IPS-18c (cell line): Measurements from ENCODE around the gene CDC42EP3.

Experiments
- H3K4me3 ChIP-seq: 2 replicates; pipeline ENCODE4 v1.7.0; 2013; ENCODE audit warnings: low read depth, mild to moderate bottlenecking, low read length, moderate library complexity; ENCODE audit not compliant: insufficient read depth
- H3K9me3 ChIP-seq: one replicate; pipeline ENCODE4 v1.6.1; 2013; ENCODE audit warnings: mild to moderate bottlenecking, low read length, moderate library complexity; ENCODE audit not compliant: control insufficient read depth, insufficient read depth

The CDC42EP3 gene

DNA sequence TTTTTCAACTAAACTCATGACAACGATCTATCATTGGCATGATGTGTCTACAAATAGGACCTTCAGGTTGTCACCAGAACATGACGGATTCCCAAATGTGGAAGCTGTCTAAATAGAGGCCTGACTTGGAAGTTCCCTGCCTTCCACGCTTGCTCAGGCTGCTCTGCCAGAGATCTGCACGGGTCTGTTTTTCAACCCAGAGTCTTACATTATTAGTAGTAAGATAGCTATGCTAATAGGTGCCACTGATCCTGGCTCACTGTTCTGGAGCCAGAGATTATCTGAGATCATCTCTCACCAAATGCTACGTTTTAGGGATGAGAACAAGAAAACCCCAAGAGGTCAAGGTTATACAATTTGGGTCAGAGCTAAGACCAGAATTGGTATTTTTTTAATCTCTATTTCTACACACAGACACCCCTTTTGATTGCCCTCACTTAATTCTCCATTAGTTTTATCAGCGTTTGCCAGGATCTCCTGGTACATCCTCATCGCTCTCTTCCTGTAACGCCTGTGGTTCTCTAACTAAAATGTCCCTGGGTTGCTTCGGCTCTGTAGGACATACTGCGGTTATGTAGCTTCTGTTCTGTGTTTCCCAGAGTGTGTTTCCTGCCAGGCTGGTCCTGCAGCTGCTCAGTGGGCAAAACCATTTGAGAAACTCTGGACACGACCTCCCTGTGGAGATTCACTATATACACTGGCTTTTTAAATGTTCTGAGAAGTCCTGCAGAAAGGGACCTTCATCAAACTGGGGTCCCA lies 5.7 kb downstream of the CDC42EP3 start:
- peaks cover 2% of the 10 kb centered on the region for H3K9me3 ChIP-seq
- H3K4me3 ChIP-seq, result no peak overlapping the region

DNA sequence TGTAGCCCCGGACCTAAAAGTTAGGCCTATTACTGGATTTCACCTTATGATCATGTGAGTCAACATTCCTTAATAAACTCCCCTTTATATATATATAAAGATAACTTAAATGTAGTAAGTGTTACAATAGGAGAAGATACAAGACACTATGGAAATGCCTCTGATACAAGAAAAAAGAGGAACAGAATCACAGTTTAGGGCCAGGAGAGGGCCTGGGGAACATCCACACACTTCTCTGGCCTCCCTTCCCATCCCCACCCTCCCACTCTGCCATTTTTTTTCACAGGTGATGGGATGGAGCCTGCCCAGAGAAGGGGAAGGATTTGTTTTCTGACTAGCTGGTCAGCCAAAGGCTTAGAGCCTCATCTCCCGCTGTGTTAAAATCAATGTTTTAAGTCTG lies 6.4 kb downstream of the CDC42EP3 start:
- Histone ChIP-seq H3K4me3 (no peak overlapping the region), H3K9me3 (peaks cover 2% of the 10 kb centered on the region)

DNA sequence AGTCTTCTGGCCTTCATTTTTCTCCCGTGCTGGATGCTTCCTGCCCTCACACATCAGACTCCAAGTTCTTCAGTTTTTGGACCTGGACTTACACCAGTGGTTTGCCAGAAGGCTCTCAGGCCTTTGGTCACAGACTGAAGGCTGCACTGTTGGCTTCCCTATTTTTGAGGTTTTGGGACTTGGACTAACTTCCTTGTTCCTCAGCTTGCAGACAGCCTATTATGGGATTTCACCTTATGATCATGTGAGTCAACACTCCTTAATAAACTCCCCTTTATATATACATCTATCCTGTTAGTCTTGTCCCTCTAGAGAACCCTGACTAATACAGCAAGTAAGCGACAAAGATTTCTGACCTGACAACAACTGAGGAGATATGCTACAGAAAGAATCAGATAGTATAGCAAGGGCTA lies 7.2 kb downstream of the CDC42EP3 start:
- no peak overlapping the region for H3K4me3 ChIP-seq
- peaks cover 2% of the 10 kb centered on the region for H3K9me3 ChIP-seq

DNA sequence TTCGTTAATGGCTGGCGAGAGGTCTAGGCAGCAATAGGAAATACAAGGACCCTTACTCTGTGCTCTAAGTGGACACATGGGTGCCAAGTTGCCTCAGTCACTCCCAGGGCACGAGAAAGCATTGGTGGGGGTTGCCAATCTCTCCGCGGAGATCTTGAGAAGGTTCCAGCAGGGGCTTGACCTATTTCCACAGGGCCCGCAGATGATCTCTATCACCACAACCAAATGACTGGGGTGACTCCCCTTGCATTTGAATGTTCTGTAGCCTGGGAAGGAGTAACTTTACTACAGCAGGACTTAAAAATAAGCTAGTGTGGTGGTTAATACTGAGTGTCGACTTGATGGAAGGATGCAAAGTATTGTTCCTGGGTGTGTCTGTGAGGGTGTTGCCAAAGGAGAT lies 8.1 kb downstream of the CDC42EP3 start:
- Histone ChIP-seq H3K9me3 (peaks cover 2% of the 10 kb centered on the region), H3K4me3 (no peak overlapping the region)

DNA sequence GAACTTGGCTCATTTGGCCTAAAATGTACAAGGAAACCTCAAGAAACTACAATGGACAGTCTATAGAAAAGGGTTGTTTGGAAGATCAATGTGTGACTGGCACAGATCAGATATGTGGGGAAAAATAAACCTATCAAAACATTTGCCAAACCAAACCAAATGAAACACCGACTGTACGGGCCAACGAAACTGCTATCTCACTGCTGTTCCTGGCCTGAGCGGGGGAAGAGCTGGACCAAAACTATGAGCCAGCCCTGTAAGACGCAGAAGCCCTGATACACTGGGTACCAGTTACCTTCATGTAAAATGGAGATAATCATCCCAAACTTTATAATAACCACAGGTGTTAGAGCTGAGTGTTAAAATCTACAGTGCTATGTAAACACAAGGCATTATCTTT lies 11.7 kb downstream of the CDC42EP3 start:
- Histone ChIP-seq H3K4me3 (no peak overlapping the region), H3K9me3 (no peaks in the 10 kb centered on the region)

DNA sequence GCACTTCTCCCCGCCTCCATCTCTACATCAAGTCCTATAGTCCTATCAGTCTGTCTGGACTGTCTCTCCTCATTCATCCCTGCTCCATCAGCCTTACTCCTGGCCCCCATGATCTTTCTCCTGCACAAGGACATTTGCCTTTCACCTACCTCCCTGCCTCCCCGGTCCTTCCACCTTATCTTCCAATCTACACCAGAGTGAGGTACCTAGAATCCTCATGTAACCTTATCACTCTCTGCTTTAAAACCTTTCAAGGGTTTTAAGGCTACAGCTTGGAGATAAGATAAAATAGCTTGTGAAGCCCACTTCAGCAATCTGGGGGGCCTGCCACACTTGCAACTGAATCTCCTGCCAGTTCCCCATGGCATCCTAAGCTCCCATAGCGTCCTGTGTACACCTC lies 12.8 kb downstream of the CDC42EP3 start:
- Histone ChIP-seq H3K4me3 (no peak overlapping the region), H3K9me3 (no peaks in the 10 kb centered on the region)

DNA sequence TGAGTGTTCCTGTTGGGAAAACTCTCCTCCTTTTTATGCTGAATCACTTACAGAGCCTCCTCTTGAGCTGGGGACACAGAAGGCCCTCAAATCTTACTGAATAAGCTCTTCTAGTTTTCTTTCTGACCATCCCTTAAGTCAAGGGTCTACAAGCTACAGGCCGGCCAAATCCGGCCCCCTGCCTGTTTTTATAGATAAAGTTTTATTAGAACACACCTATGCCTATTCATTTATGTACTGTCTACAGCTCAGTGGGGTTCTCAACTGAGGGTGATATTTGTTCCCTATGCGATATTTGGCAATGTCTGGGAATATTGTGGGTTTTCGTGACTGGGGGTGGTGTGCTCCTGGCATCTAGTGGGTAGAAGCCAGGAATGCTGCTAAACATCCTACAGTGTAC lies 14.0 kb downstream of the CDC42EP3 start:
- H3K4me3 ChIP-seq, result no peak overlapping the region
- no peaks in the 10 kb centered on the region for H3K9me3 ChIP-seq

DNA sequence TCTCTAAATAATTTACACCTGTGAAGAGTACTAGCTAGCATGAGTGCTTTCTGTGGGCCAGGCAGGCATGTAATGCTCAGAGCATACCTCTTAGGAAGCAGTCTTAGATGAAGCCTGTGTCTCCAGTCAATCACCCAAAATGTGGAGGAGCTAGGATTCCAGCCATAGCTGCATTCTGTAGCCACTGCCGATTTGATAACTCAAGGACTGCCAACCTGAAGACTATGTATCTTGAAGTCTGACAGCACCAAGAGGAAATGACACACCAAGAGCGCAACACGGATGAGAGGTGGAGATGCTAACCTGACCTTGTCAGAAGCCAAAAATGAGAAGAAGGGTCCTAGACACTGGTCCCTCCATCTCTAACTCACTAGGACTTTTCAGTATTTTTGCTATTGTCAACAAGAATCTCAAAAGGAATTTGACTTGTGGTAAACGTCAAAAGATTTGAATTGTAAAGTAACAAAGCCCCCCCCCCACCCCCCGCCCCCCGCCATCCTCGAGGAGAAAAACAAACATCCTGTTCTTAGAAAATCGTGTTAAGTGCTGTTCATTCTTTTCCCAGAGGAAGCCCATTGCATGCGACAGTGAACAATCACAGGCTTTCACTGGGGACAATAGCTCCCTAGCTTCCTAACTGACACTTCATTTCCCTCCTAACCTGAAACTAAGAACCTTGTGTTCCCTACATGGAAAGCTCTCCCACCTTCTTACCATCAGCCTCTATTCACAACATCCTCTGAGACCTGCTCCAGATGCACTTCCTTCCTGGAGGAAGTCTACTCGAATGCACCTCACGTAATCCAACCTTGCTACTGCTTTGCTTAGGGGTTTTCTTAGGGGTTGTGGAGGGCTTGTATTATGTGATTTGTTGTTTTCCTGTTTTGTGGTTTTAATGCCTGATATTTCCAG lies 14.7 kb downstream of the CDC42EP3 start:
- Histone ChIP-seq H3K9me3 (no peaks in the 10 kb centered on the region), H3K4me3 (no peak overlapping the region)

DNA sequence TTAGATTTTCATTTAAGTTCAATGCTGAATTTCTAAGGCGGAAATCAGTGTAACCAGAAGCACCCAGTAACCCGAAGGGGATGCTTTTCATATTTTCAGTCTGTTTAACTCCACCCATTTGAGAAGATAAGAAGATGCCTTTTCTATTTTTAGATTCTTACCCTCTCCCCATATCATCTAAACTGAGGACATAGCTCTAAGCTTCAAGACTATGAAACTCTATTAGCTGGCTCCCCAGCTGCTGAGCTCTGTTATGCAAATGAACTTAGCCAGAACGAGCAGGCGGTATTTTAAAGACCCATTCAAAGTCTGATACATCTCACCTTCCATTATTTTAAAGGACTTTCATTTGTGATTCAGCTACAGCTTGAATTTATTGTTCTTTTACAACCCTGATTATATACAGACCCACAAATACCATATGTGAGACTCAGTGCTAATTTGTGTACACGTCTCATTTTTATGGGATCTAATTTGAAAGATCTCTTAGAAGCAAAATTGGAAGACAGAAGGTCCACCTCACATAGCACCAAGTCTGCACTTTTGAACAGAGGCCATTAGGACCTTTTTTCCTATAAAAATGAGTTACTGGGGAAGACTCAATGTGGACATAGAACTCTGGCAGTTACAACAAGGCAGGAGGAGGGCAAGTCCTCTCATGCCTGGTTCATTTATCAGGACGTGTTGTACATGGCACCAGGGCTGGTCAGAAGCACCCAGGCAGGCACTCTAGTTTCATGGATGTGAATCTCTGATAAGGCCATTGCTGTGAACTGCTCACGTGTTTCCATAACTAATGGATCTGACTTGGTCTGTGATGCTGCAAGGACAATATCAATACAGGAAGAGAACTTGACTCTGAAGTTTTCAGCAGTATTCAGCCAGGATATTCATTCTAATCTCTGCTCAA lies 16.3 kb downstream of the CDC42EP3 start:
- Histone ChIP-seq H3K4me3 (no peak overlapping the region; the same call in 1 of the 2 replicates), H3K9me3 (no peaks in the 10 kb centered on the region)

DNA sequence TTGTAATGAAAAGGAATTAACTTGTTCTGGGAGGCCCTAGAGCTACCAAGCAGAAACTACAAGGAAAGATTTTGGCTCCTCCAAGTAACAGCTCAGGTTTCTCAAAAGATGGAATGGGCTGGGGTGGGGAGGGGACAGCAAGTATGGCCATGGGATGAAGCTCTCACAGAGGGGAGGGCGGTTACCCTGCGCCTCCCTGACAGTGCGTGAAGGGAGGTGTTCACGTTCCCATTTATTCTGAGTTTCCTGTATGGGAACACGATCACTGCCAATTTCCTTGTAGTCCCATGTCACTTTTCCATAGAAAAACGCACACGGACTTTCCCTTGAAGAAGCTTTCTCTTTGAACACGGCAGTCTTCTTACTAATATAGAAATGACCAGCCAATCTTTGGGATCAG lies 17.0 kb downstream of the CDC42EP3 start:
- no peak overlapping the region for H3K4me3 ChIP-seq
- H3K9me3 ChIP-seq, result no peaks in the 10 kb centered on the region

DNA sequence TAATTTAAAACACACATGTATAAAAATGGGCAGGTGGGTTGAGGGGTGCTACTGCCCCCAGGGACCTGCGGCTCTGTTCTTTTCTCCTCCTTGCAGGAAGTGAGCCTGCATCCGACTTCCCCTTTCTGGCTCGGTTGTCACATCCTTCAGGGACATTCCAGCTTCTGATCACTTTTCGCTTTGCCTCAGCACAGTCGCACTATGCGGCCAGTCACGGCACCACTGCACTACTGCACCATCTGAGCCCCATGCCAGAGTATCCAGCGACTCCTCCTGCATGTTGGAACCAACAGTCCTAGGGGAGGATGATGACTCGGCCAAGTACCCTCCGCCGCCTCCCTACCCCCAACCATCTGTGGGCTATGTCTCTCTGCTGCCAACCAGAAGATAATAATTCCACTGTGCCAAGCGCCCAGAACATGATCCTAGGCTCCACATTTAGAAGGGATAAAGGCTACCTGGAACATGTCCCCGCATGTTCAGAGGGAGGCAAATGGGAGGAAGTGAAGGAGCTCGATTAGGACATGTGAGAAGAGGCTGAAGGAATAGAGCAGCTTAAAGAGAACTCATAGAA lies 17.6 kb downstream of the CDC42EP3 start:
- Histone ChIP-seq H3K4me3 (no peak overlapping the region), H3K9me3 (no peaks in the 10 kb centered on the region)

DNA sequence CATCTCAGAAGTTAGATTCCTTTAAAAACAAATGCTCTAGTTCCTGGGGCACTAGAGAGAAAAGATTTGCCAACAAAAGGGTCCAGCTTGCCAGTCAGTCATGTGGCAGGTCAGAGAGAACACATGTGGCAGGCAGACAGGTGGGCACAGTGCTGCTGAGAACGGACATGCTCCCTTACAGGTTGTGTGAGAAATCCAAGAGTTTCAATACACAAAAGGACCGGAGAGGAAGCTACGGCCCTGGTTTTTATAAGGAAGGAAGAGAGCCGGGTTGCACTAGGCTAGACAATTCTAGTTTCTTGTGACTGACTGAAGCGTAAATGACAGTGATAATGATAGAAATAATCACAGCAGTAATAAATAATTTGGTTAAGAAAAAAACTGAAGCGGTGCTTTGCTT lies 18.3 kb downstream of the CDC42EP3 start:
- Histone ChIP-seq H3K9me3 (no peaks in the 10 kb centered on the region), H3K4me3 (no peak overlapping the region)

DNA sequence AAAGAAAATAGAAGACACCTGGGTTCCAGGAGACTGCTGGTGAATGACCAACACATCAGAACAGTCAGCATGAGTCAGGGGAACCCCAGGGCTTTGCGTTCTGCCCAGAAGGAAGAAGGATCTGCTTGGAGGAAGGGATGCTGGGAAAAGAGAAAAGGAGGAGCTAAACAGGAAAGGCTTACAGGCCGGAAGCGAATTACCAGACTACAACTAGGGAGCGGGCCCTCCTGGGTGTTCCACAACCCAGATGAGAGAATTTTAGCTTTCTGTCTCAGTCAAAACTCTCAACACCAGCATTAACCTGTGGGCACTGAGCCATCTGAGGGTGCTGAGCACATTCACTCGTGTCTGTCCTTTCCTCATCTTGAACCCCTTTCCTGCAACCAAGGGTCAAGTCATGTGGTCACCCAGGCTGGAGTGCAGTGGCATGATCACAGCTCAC lies 19.2 kb downstream of the CDC42EP3 start:
- no peaks in the 10 kb centered on the region for H3K9me3 ChIP-seq

DNA sequence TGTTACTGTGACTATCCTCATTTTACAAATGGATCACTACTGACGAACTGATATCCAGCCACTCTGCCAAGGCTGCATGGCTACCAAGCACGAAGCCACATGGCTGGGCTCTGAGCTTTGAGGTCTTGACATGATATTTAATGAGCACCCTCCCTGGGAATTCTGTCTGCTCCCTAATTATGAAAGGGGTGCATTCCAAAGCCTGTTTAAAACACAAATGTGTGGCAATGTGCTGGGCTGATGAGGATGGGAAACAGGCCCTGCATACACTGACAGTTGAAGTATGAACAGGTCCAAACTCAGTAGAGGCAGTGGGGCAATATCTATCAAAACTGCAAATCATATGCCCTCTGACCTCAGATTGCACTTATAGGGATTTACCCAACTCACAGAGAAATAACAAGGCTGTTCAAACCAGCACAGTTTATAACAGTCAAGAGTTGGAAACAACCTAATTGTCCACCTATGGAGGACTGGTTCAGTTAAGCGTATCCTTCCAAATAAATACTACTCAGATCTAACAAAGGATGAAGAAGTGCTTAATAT lies 20.8 kb downstream of the CDC42EP3 start:
- Histone ChIP-seq H3K9me3 (no peaks in the 10 kb centered on the region), H3K4me3 (no peak overlapping the region)

More for the DNA sequence above, 19.2 kb downstream of the CDC42EP3 start:
- H3K4me3 ChIP-seq, result no peak overlapping the region

DNA sequence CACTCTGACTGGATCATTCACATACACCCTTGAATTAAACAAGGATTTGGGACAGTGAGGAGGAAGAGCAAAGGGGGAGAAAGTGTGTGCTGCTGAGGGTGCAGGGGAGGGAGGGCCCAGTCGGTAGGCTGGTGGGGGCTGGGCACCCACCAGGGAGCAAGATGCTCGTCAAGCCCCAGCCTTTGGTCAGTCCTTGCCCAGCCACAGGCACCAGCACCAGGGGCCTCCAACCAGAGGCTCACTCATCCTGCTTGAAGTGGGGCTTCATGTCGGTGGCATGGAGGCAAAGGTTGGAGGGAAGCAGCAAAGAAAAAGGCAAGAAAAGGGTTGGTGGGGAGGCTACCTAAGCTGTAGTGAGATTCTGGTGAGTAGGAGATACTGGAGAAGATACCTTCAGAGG lies 21.9 kb downstream of the CDC42EP3 start:
- no peaks in the 10 kb centered on the region for H3K9me3 ChIP-seq

DNA sequence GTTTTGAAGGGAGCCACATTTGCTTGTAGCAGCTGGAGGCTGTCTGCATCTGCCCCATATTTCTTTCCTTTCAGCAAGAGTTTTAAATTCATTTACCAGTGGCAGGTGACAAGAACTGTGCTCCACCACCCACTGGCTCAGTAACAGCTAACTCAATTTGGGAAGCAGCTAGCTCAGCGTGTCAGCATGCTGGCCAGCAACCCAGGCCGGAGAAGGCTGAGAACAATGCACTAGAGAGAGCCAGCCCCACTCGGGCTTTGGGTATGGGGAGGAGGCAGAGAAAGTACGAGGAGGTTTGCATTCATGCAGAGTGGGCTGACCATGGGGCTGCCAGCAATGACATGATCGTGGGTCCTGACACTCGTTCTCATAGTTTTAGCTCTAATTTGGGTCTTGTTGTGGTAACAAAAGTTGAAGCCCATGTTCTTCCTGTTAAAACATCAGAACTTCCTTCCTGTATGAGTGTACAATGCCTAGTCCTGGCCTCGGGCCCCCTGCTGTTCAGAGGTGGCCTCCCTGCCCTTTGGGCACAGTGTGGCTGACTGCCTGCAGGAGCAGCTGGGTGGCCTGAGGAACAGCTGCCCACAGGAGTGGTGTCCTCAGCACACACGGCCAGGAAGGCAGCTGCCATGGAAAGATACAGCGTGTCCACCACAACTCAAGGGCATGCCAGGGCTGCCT lies 23.0 kb downstream of the CDC42EP3 start:
- Histone ChIP-seq H3K4me3 (no peak overlapping the region), H3K9me3 (no peaks in the 10 kb centered on the region)

More for the DNA sequence above, 21.9 kb downstream of the CDC42EP3 start:
- H3K4me3 ChIP-seq, result no peak overlapping the region
